ENCODE measurements around the gene IL21.

Gene IL21

DNA sequence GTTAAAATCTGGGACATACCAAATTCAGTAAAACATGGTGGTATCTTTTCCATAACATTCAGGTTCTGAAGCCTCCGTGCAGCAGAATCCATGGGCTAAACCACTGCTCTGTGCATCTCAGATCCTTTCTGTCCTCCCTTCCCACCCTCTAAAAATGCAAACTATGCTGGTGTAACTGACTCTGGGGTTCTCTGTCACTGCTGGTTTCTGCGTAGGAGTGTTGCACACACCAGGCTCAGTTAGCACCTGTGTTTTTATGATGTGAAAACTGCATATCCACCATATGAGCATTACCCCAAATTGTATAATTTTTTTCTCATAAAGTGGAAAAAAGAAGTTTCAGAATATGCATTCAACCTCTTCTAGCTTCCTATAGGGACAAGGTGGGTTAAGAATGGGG lies 22.4 kb upstream of the IL21 start:
- H2BK120ac ChIP-seq (ENCODE audit: low read depth, low read length) = no peak overlapping the region
- WGBS, 2 donors (ENCODE audit: extremely low coverage in 2 of 2, insufficient read length in 2 of 2, insufficient replicate concordance in 1 of 2) = no CpG with 5 or more reads among the region's 2 CpGs

DNA sequence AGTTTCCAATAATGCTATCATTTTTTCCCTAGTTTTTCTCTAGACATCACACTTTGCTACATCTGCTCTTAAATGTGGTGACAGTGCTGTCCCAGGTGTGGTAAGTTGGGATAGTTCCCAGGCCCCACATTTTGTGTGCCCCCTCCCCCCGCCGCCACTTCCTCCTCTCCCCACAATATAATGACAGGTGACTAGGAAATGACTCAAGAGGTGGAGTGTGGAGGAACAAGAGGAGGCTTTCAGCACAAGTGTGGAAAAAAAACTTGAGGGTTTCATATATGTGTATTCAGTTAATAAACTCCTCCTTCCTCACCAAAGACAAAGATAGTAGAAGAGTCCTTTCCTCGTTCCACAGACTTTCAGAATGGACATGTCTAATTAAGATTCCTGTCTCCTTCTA lies 18.3 kb upstream of the IL21 start:
- no peak overlapping the region for H3K9ac ChIP-seq (ENCODE audit: low read depth, low read length, poor library complexity)
- H3K4ac ChIP-seq (ENCODE audit: low read length) = no peak overlapping the region
- H3K79me1 ChIP-seq (ENCODE audit: low read depth, low read length) = no peaks in the 10 kb centered on the region
- no peak for DNase-seq (ENCODE audit: low spot score)
- H2AK5ac ChIP-seq (ENCODE audit: low read depth, low read length) = no peak overlapping the region
- H4K8ac ChIP-seq (ENCODE audit: low read depth, low read length) = no peak overlapping the region
- H3K4me2 ChIP-seq (ENCODE audit: insufficient read depth, low read length, poor library complexity, severe bottlenecking) = no peak overlapping the region
- H3K23ac ChIP-seq (ENCODE audit: low read depth, low read length, poor library complexity) = no peak overlapping the region
- H3K4me1 ChIP-seq (ENCODE audit: control insufficient read depth in 2 of 2, insufficient read depth in 1 of 2, low read depth in 1 of 2, low read length in 2 of 2) = no peaks in the 10 kb centered on the region
- no peak overlapping the region for H3K14ac ChIP-seq (ENCODE audit: low read length)
- no CpG with 5 or more reads among the region's 3 CpGs for WGBS, 2 donors (ENCODE audit: extremely low coverage in 2 of 2, insufficient read length in 2 of 2, insufficient replicate concordance in 1 of 2)
- no peak overlapping the region for H2AFZ ChIP-seq (ENCODE audit: low read length)
- no peak overlapping the region for H2BK15ac ChIP-seq (ENCODE audit: low read length)
- no peak overlapping the region for H2BK12ac ChIP-seq (ENCODE audit: low read length)
- H3K36me3 ChIP-seq (replicated peaks in 1 of 2; ENCODE audit: control insufficient read depth in 2 of 2, insufficient read depth in 2 of 2, low read length in 2 of 2) = no peaks in the 10 kb centered on the region
- H3K9me3 ChIP-seq (replicated peaks in 1 of 2; ENCODE audit: control insufficient read depth in 2 of 2, insufficient read depth in 1 of 2, low read depth in 1 of 2, low read length in 2 of 2) = no peaks in the 10 kb centered on the region
- no peak overlapping the region for H2BK120ac ChIP-seq (ENCODE audit: low read depth, low read length)
- H3K18ac ChIP-seq (ENCODE audit: low read length) = no peak overlapping the region
- H3K27me3 ChIP-seq (ENCODE audit: control insufficient read depth in 3 of 3, insufficient read depth in 3 of 3, low read depth in 1 of 3, low read length in 3 of 3) = peaks cover 0 to 3% (median 0%) of the 10 kb centered on the region in 3 experiments
- H3K27ac ChIP-seq (replicated peaks; ENCODE audit: low read length) = no peak overlapping the region
- H4K91ac ChIP-seq (ENCODE audit: low read depth, low read length, poor library complexity) = no peak overlapping the region
- no peak overlapping the region for H2BK5ac ChIP-seq (ENCODE audit: low read length)
- no peak overlapping the region for H3K4me3 ChIP-seq (ENCODE audit: low read length in 2 of 2)

More for the DNA sequence above, 22.4 kb upstream of the IL21 start:
- Histone ChIP-seq H3K36me3 (replicated peaks in 1 of 2; ENCODE audit: control insufficient read depth in 2 of 2, insufficient read depth in 2 of 2, low read length in 2 of 2) (no peaks in the 10 kb centered on the region), H3K18ac (ENCODE audit: low read length) (no peak overlapping the region), H3K4me1 (ENCODE audit: control insufficient read depth in 2 of 2, insufficient read depth in 1 of 2, low read depth in 1 of 2, low read length in 2 of 2) (no peaks in the 10 kb centered on the region), H3K23ac (ENCODE audit: low read depth, low read length, poor library complexity) (no peak overlapping the region), H3K4me2 (ENCODE audit: insufficient read depth, low read length, poor library complexity, severe bottlenecking) (no peak overlapping the region), H2AK5ac (ENCODE audit: low read depth, low read length) (no peak overlapping the region), H3K9ac (ENCODE audit: low read depth, low read length, poor library complexity) (no peak overlapping the region), H3K27me3 (ENCODE audit: control insufficient read depth in 3 of 3, insufficient read depth in 3 of 3, low read depth in 1 of 3, low read length in 3 of 3) (peaks cover 0 to 3% (median 0%) of the 10 kb centered on the region in 3 experiments), H2AFZ (ENCODE audit: low read length) (no peak overlapping the region), H2BK15ac (ENCODE audit: low read length) (no peak overlapping the region), H4K91ac (ENCODE audit: low read depth, low read length, poor library complexity) (no peak overlapping the region), H3K14ac (ENCODE audit: low read length) (no peak overlapping the region), H3K4ac (ENCODE audit: low read length) (no peak overlapping the region), H2BK12ac (ENCODE audit: low read length) (no peak overlapping the region), H4K8ac (ENCODE audit: low read depth, low read length) (no peak overlapping the region), H3K4me3 (ENCODE audit: low read length in 2 of 2) (no peak overlapping the region), H3K9me3 (replicated peaks in 1 of 2; ENCODE audit: control insufficient read depth in 2 of 2, insufficient read depth in 1 of 2, low read depth in 1 of 2, low read length in 2 of 2) (no peaks in the 10 kb centered on the region), H3K27ac (replicated peaks; ENCODE audit: low read length) (no peak overlapping the region), H3K79me1 (ENCODE audit: low read depth, low read length) (no peaks in the 10 kb centered on the region), H2BK5ac (ENCODE audit: low read length) (no peak overlapping the region)
- DNase-seq (ENCODE audit: low spot score) = no peak

DNA sequence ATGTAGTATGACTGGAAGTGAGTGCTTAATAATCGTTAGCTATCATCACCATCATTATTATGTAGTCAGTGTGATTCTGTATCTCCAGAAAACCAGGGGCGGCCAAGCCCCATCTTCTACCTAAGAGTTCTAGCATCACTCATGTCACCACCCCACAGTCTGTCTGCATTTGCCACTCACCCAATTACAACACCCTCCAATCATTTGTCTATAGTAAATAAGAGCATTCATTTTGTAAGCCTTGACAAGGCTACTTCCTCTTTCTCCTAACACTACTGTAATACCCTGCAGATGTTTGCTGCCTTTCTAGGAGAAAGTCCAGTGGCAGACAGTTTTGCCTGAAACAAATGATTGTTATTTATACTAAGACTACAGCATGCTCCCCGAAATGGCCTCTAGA lies 15.8 kb upstream of the IL21 start:
- H2AFZ ChIP-seq (ENCODE audit: low read length) = no peak overlapping the region
- no peaks in the 10 kb centered on the region for H3K79me1 ChIP-seq (ENCODE audit: low read depth, low read length)
- no peak overlapping the region for H4K91ac ChIP-seq (ENCODE audit: low read depth, low read length, poor library complexity)
- no peak overlapping the region for H2AK5ac ChIP-seq (ENCODE audit: low read depth, low read length)
- H3K14ac ChIP-seq (ENCODE audit: low read length) = no peak overlapping the region
- DNase-seq (ENCODE audit: low spot score) = no peak
- no peaks in the 10 kb centered on the region for H3K9me3 ChIP-seq (replicated peaks in 1 of 2; ENCODE audit: control insufficient read depth in 2 of 2, insufficient read depth in 1 of 2, low read depth in 1 of 2, low read length in 2 of 2)
- no peak overlapping the region for H2BK15ac ChIP-seq (ENCODE audit: low read length)
- H2BK12ac ChIP-seq (ENCODE audit: low read length) = no peak overlapping the region
- H3K27me3 ChIP-seq (ENCODE audit: control insufficient read depth in 3 of 3, insufficient read depth in 3 of 3, low read depth in 1 of 3, low read length in 3 of 3) = peaks cover 0 to 3% (median 0%) of the 10 kb centered on the region in 3 experiments
- H3K9ac ChIP-seq (ENCODE audit: low read depth, low read length, poor library complexity) = no peak overlapping the region
- H3K4me2 ChIP-seq (ENCODE audit: insufficient read depth, low read length, poor library complexity, severe bottlenecking) = no peak overlapping the region
- no peak overlapping the region for H4K8ac ChIP-seq (ENCODE audit: low read depth, low read length)
- H3K4me3 ChIP-seq (ENCODE audit: low read length in 2 of 2) = no peak overlapping the region
- no peak overlapping the region for H3K4ac ChIP-seq (ENCODE audit: low read length)
- no peak overlapping the region for H2BK120ac ChIP-seq (ENCODE audit: low read depth, low read length)
- no peaks in the 10 kb centered on the region for H3K4me1 ChIP-seq (ENCODE audit: control insufficient read depth in 2 of 2, insufficient read depth in 1 of 2, low read depth in 1 of 2, low read length in 2 of 2)
- H2BK5ac ChIP-seq (ENCODE audit: low read length) = no peak overlapping the region
- no peak overlapping the region for H3K18ac ChIP-seq (ENCODE audit: low read length)
- WGBS, 2 donors (ENCODE audit: extremely low coverage in 2 of 2, insufficient read length in 2 of 2, insufficient replicate concordance in 1 of 2) = no CpG with 5 or more reads among the region's 3 CpGs
- no peaks in the 10 kb centered on the region for H3K36me3 ChIP-seq (replicated peaks in 1 of 2; ENCODE audit: control insufficient read depth in 2 of 2, insufficient read depth in 2 of 2, low read length in 2 of 2)
- H3K27ac ChIP-seq (replicated peaks; ENCODE audit: low read length) = no peak overlapping the region
- no peak overlapping the region for H3K23ac ChIP-seq (ENCODE audit: low read depth, low read length, poor library complexity)

DNA sequence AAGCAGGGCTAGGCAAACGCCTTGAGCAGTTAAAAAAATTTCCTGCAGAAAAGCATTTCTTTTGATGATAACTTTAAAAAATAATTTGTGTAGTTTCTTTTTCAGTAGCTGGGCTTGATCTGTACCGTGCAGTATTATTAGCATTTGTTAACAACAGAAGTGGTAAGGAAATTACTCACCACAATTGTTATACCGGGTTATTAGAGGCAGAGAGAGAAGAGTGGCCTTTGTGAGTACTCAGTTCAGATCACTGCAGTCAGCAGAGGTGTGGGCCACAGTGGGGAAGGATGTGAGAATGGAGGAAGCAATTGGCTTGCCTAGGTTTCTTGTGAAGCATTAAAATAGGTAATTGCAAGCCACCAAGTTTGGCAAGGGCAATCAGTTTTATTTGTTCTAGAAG lies 14.3 kb upstream of the IL21 start:
- H3K4me3 ChIP-seq (ENCODE audit: low read length in 2 of 2) = no peak overlapping the region
- H2BK15ac ChIP-seq (ENCODE audit: low read length) = no peak overlapping the region
- H3K23ac ChIP-seq (ENCODE audit: low read depth, low read length, poor library complexity) = no peak overlapping the region
- no peak overlapping the region for H4K91ac ChIP-seq (ENCODE audit: low read depth, low read length, poor library complexity)
- no peak overlapping the region for H2BK12ac ChIP-seq (ENCODE audit: low read length)
- no peak overlapping the region for H2BK5ac ChIP-seq (ENCODE audit: low read length)
- no peak overlapping the region for H3K18ac ChIP-seq (ENCODE audit: low read length)
- H3K9me3 ChIP-seq (replicated peaks in 1 of 2; ENCODE audit: control insufficient read depth in 2 of 2, insufficient read depth in 1 of 2, low read depth in 1 of 2, low read length in 2 of 2) = no peaks in the 10 kb centered on the region
- no peaks in the 10 kb centered on the region for H3K4me1 ChIP-seq (ENCODE audit: control insufficient read depth in 2 of 2, insufficient read depth in 1 of 2, low read depth in 1 of 2, low read length in 2 of 2)
- no peak overlapping the region for H3K4me2 ChIP-seq (ENCODE audit: insufficient read depth, low read length, poor library complexity, severe bottlenecking)
- H3K9ac ChIP-seq (ENCODE audit: low read depth, low read length, poor library complexity) = no peak overlapping the region
- no peak overlapping the region for H2AFZ ChIP-seq (ENCODE audit: low read length)
- H3K36me3 ChIP-seq (replicated peaks in 1 of 2; ENCODE audit: control insufficient read depth in 2 of 2, insufficient read depth in 2 of 2, low read length in 2 of 2) = no peaks in the 10 kb centered on the region
- H2AK5ac ChIP-seq (ENCODE audit: low read depth, low read length) = no peak overlapping the region
- H3K27ac ChIP-seq (replicated peaks; ENCODE audit: low read length) = no peak overlapping the region
- H2BK120ac ChIP-seq (ENCODE audit: low read depth, low read length) = no peak overlapping the region
- DNase-seq (ENCODE audit: low spot score) = no peak
- H3K14ac ChIP-seq (ENCODE audit: low read length) = no peak overlapping the region
- H3K27me3 ChIP-seq (ENCODE audit: control insufficient read depth in 3 of 3, insufficient read depth in 3 of 3, low read depth in 1 of 3, low read length in 3 of 3) = peaks cover 0 to 3% (median 0%) of the 10 kb centered on the region in 3 experiments
- no peak overlapping the region for H4K8ac ChIP-seq (ENCODE audit: low read depth, low read length)
- no peaks in the 10 kb centered on the region for H3K79me1 ChIP-seq (ENCODE audit: low read depth, low read length)
- no peak overlapping the region for H3K4ac ChIP-seq (ENCODE audit: low read length)
- no CpG with 5 or more reads among the region's 3 CpGs for WGBS, 2 donors (ENCODE audit: extremely low coverage in 2 of 2, insufficient read length in 2 of 2, insufficient replicate concordance in 1 of 2)
